ENCODE data around the gene RNF181. TPM values are rescaled to one million over a fixed set of nuclear protein-coding genes. Genes with fewer than 3 reads are reported as not detected.

The RNF181 gene
- total and polyA plus RNA-seq, 2 donors (not counting 3 experiments of a cell fraction or from before 2014, with no cell fraction given): 142 to 629 TPM

DNA sequence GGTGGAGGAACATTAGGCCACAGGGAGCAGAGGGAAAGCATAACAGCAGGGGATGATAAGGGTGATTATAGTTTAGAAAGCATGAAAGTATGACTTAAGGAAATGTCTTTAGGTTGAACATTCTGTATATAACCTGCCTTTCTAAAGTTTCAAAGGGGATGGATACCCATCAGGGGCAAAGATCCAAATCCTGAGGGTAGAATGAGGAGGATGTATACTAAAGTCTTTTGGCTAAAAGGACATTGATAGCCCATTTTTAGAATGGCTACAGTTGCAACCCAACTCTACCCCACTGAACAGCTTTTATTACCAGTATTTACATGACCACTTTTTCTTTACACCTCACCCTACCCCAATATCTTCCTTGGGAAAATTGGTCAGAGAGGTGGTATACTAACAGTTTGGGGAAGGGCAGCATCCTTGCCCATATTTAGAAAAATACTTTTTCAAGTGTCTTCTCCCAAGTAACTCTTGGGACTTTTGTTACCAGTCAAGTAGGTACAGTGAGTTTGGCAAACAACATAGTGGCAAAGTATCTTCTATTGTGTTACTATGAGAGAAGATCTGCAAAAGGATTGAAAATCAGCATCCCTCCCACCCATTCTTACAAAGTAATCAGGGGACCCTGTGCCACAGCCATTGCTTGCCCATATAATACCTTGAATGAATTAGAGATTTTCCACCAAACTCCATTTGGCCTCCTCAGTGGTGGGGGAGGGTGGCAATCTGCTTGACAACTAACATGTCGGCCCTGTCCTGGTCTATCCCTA lies 48.3 kb upstream of the RNF181 start:
- Histone ChIP-seq H3K4me3 (replicated peaks in 1 of 3; ENCODE audit: insufficient read depth in 1 of 3, low read depth in 1 of 3, low read length in 3 of 3) (no peak overlapping the region), H3K27me3 (ENCODE audit: control insufficient read depth in 2 of 2, insufficient read depth in 2 of 2, low read length in 2 of 2) (no peaks in the 10 kb centered on the region), H3K79me2 (ENCODE audit: control insufficient read depth, insufficient read depth, low read length) (peaks cover 10% of the 10 kb centered on the region), H3K9me1 (replicated peaks; ENCODE audit: control insufficient read depth, extremely low read depth, insufficient read depth, low read length) (no peaks in the 10 kb centered on the region), H4K20me1 (replicated peaks; ENCODE audit: control insufficient read depth, extremely low read depth, insufficient read depth, low read length) (no peaks in the 10 kb centered on the region), H3K9me3 (replicated peaks; ENCODE audit: control insufficient read depth, insufficient read depth, low read length) (no peaks in the 10 kb centered on the region), H3K9ac (replicated peaks; ENCODE audit: extremely low read depth, insufficient read depth, low read length) (no peak overlapping the region), H3K4me2 (ENCODE audit: insufficient read depth, low read length) (no peak overlapping the region), H3K27ac (ENCODE audit: insufficient read depth, low read depth, low read length) (no peak overlapping the region), H2AFZ (ENCODE audit: low read depth, low read length) (no peak overlapping the region), H3K36me3 (ENCODE audit: control insufficient read depth in 2 of 2, extremely low read depth in 1 of 2, insufficient read depth in 2 of 2, low read length in 2 of 2) (peaks cover 20 to 40% of the 10 kb centered on the region in 2 experiments), H3K4me1 (ENCODE audit: control insufficient read depth, extremely low read depth, insufficient read depth, low read length) (peaks cover 18% of the 10 kb centered on the region)
- dilution Hi-C loops (cut with MboI; ENCODE audit: extremely low pct_ligation_motif_present, low sequenced_read_pairs): no loop called here
- TF ChIP-seq POLR2A (IDR thresholded peaks at IDR 0.05; ENCODE audit: low read depth, low read length): peak; percentile 4
- TF ChIP-seq JUN (IDR thresholded peaks at IDR 0.05; ENCODE audit: borderline replicate concordance, insufficient read depth, insufficient read length, low read depth): no peak
- no peak for FAIRE-seq
- intact Hi-C loops (cut with micrococcal nuclease): no loop called here
- no peak for DNase-seq (ENCODE audit: low read depth, low spot score)
- no TSS peak for BruUV-seq (replicated peaks)
- POLR2A ChIA-PET: interaction anchor here (1.4 to 6.3 kb wide), 4 partner anchors 8 to 193 kb away, joined by 3 to 73 read pairs (median 4); partner anchors contain the start of genes ELMOD3, MAT2A and RETSAT
- CTCF ChIA-PET: interaction anchor here (2.1 to 6.8 kb wide), 2 partner anchors 126 to 128 kb away, joined by 10 to 236 read pairs; partner anchors contain the start of gene SH2D6

DNA sequence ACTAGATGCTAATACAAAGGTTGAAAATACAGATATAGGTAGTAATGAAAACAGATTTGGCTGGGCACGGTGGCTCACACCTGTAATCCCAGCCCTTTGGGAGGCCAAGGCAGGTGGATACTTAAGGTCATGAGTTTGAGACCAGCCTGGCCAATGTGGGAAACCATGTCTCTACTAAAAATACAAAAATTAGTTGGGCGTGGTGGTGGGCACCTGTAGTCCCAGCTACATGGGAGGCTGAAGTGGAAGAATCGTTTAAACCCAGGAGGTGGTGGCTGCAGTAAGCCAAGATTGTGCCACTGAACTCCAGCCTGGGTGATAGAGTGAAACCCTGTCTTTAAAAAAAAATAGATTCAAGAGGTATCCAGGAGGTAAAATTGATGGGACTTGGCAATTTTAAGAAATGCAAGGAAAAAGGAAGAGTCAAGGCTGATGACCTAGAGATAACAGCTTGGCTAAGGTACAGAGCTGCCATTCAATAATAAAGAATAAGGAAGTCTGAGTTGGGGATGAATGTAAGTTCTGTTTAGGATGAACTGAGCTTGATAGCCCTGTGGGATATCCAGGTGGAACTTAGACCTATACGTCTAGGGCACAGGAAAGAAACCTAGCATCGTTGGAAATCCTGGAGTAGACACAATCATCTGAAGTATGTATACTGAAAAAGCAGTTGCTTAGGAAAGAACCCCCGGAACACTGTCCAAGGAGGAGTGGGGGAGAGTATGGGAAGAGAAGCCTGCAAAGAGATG lies 47.5 kb upstream of the RNF181 start:
- Histone ChIP-seq H3K4me3 (replicated peaks in 1 of 3; ENCODE audit: insufficient read depth in 1 of 3, low read depth in 1 of 3, low read length in 3 of 3) (no peak overlapping the region), H2AFZ (ENCODE audit: low read depth, low read length) (no peak overlapping the region), H3K4me2 (ENCODE audit: insufficient read depth, low read length) (no peak overlapping the region), H3K9me1 (replicated peaks; ENCODE audit: control insufficient read depth, extremely low read depth, insufficient read depth, low read length) (no peaks in the 10 kb centered on the region), H3K27ac (ENCODE audit: insufficient read depth, low read depth, low read length) (no peak overlapping the region), H3K27me3 (ENCODE audit: control insufficient read depth in 2 of 2, insufficient read depth in 2 of 2, low read length in 2 of 2) (no peaks in the 10 kb centered on the region), H3K36me3 (ENCODE audit: control insufficient read depth in 2 of 2, extremely low read depth in 1 of 2, insufficient read depth in 2 of 2, low read length in 2 of 2) (peaks cover 13 to 39% of the 10 kb centered on the region in 2 experiments), H4K20me1 (replicated peaks; ENCODE audit: control insufficient read depth, extremely low read depth, insufficient read depth, low read length) (no peaks in the 10 kb centered on the region), H3K9me3 (replicated peaks; ENCODE audit: control insufficient read depth, insufficient read depth, low read length) (no peaks in the 10 kb centered on the region), H3K4me1 (ENCODE audit: control insufficient read depth, extremely low read depth, insufficient read depth, low read length) (peaks cover 17% of the 10 kb centered on the region), H3K9ac (replicated peaks; ENCODE audit: extremely low read depth, insufficient read depth, low read length) (no peak overlapping the region), H3K79me2 (ENCODE audit: control insufficient read depth, insufficient read depth, low read length) (peaks cover 3% of the 10 kb centered on the region)
- ChIA-PET POLR2A (interaction anchor here (1.3 to 6.3 kb wide), 4 partner anchors 8 to 194 kb away, joined by 3 to 73 read pairs (median 3); partner anchors contain the start of genes ELMOD3, MAT2A and RETSAT), CTCF (interaction anchor here (1.0 to 6.8 kb wide), 9 partner anchors 9 to 481 kb away, joined by 3 to 236 read pairs (median 4); partner anchors contain the start of gene SH2D6)
- dilution Hi-C loops (cut with MboI; ENCODE audit: extremely low pct_ligation_motif_present, low sequenced_read_pairs): no loop called here
- no TSS peak for BruUV-seq (replicated peaks)
- no peak for DNase-seq (ENCODE audit: low read depth, low spot score)
- FAIRE-seq: no peak
- TF ChIP-seq GATA2 (IDR thresholded peaks at IDR 0.05; ENCODE audit: insufficient read depth, insufficient read length, low read depth, low read length) (peak; percentile 40), JUN (IDR thresholded peaks at IDR 0.05; ENCODE audit: borderline replicate concordance, insufficient read depth, insufficient read length, low read depth) (no peak)
- intact Hi-C loops (cut with micrococcal nuclease): no loop called here

Data from endothelial cell of umbilical vein (primary cell).